HG03066 (cell line): ENCODE data around the gene AQP9.
"Not testable (repeated sequence)": the region's sequence is repeated elsewhere in the genome, so short reads cannot be mapped to it uniquely, and the experiment has no call there.

Source experiments
- ATAC-seq: cut with Tn5 transposase; IDR thresholded peaks from one replicate; pipeline ENCODE4 v1.9.1; 2021; ENCODE audit warnings: low read depth; ENCODE audit not compliant: unreplicated experiment

Gene AQP9

DNA sequence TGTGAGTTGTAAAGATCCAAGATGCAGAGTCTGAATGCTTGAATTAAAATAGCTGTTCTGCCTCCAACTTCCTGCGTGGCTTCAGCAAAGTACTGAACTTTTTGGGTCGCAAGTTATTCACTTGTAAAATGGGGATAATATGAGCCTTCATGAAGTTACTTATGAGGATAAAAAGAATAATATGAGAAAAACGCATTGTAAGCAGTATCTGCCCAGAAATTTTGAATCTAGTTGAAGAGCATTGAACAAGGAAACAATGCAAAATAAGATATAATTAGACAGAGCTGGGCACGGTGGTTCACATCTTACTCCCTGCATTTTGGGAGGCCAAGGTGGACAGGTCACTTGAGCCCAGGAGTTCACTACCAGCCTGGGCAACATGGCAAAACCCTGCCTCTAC, 37.8 kb downstream of the AQP9 start:
- ATAC-seq, result no peak

DNA sequence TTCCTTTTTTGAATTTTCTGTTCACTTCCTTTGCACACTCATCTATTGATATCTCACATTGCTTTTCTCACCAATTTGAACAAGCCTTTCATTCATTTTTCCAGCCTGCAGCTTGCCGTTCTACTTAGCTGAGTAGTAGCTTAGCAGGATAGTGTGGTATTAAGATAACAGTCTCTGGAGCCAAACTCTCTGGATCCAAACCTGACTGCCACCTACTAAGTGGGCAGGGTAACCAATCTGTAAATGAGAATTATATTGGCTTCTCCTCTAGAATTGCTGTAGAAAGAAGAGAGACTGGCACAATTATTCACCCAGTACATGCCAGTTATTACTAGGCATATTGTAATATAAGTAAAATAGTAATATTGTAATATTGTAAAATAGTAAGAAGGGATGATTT, 40.5 kb downstream of the AQP9 start:
- ATAC-seq, result no peak

DNA sequence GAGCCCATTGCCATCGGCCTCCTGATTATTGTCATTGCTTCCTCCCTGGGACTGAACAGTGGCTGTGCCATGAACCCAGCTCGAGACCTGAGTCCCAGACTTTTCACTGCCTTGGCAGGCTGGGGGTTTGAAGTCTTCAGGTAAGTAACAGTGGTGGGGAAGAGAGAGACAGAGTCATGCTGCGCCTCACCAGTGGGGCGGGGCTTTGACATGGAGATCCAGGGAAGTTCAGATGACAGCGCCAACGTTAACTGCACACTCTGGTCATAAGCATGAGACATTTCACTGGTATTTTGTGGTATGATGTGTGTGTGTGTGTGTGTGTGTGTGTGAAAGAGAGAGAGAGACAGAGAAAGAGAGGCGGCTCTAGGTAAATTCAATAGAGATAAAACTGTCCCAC, 41.0 kb downstream of the AQP9 start:
- ATAC-seq, result no peak

- ATAC-seq, result no peak
Measured at GRCh38 chr15:58179741-58180381, 41.7 kb downstream of the AQP9 start.

DNA sequence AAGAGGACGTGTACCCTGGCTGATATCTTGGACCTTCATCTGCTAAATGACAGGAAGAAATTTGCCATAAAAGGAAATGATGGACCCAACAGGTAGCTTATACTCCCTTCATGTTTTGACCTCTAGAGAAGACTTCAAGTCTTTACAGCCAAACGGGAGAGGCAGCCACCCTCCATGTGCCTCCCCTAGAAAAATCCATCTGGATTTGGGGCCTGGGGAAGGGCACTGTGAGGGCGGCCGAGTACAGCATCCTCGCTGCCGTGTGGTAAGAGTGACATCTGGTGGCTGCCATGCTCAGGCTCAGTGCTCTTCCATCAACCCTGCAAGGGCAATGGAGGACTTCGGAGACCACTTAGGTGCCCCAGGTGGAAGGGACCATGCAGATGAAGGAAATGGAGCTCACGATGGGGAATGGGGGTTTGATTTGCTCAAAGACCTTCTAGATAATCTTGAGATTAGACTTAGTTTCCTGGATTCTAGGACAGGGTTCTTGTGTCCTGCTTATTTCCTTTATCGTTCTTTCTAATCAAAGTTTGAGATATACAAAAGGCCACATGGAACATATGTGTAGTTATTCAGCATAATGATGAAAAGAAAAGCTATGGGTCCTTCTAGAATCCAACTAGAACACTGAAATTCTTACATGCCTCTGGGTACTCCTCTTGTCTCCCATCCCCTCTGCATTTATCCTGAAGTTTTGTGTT, 44.4 kb downstream of the AQP9 start:
- no peak for ATAC-seq

GRCh38 chr15:58185439-58185838, 47.3 kb downstream of the AQP9 start:
- no peak for ATAC-seq

- ATAC-seq, result no peak
Measured at GRCh38 chr15:58189148-58189811, 51.1 kb downstream of the AQP9 start.

DNA sequence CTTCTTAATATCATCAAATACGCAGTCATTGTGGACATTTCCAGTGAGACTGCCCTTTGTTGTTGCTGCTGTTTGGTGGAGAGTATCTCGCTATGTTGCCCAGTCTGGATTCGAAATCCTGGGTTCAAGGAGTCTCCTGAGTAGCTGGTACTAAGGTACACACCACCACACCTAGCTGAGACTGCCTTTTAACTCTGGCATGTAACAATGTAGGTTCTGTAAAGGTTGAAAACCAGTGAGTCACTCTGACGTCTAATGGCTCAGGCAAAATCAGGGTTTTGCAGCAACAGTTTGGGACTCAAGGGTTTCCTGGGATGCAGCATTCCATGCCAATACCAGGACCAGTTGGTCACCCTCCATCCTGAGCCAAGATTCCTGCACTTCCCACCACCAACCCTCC, 52.2 kb downstream of the AQP9 start:
- no peak for ATAC-seq

GRCh38 chr15:58193636-58194035, 55.5 kb downstream of the AQP9 start:
- ATAC-seq, result not testable (repeated sequence)

GRCh38 chr15:58200739-58201138, 62.6 kb downstream of the AQP9 start:
- ATAC-seq, result no peak

GRCh38 chr15:58201516-58201915, 63.3 kb downstream of the AQP9 start:
- ATAC-seq, result no peak

DNA sequence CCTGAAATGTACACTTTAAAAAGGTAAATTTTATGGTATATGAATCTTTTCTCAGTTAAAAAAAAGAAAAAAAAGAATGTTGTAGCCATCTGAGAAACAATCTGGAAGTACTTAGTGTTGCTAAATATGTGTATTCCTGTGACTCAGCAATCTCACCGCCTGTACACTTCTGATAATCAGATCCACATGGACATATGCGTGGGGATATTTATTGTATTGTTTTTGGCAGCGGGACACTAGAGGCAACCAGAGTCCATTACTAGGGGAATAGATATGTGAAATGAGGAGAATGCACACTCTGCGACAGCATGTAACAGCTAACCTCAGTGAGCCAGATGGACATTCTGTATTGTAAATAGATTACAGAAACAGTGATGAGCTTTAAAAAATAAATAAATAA, 65.4 kb downstream of the AQP9 start:
- no peak for ATAC-seq

- no peak for ATAC-seq
Measured at GRCh38 chr15:58206151-58206550, 68.0 kb downstream of the AQP9 start.

DNA sequence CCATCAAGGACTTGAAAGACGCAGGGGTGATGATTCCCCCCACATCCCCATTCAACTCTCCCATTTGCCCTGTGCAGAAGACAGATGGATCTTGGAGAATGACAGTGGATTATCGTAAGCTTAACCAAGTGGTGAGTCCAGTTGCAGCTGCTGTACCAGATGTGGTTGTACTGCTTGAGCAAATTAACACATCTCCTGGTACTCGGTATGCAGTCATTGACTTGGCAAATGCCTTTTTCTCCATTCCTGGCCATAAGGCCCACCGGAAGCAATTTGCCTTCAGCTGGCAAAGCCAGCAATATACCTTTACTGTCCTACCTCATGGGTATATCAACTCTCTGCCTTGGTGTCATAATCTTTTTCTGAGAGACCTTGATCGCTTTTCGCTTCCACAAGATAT, 70.0 kb downstream of the AQP9 start:
- not testable (repeated sequence) for ATAC-seq

DNA sequence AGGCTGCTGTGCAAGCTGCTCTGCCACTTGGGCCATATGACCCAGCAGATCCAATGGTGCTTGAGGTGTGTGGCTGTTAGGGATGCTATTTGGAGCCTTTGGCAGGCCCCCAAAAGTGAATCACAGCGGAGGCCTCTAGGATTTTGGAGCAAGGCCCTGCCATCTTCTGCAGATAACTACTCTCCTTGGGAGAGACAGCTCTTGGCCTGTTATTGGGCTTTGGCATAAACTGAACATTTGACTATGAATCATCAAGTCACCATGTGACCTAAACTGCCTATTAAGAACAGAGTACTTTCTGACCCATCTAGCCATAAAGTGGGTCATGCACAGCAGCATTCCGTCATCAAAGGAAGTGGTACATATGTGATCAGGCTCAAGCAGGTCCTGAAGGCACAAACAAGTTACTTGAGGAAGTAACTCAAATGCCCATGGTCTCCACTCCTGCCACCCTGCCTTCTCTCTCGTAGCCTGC, 70.9 kb downstream of the AQP9 start:
- not testable (repeated sequence) for ATAC-seq

- ATAC-seq, result not testable (repeated sequence)
Measured at GRCh38 chr15:58210031-58210430, 71.8 kb downstream of the AQP9 start.

DNA sequence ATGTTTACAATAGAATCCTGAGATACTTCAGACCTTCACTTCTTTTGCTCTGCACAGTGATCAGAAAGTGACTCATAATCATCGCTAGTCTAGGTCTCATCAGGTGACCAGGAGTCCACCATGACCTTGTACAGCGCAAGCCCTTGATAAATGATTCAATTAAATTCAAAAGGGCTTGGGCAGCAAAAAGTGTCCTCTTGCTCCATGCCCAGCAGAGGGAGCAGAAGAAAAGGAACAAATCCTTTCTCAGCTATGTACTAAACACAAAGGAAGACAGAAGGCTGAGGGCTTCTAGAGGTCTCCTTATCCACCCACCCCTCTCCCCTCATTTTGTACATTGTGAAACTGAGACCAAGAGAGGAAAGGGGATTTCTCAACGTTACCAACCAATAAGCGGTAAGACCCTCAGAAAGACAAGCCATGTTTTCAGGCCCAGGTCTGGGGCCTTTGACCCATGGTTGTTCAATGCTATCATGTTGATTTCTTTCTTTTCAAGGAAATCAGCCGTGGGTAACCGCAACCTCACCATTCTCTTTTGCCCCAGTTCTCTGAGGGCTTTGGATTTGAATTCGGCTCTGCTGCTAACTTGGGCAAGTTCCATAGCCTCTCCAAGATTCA, 74.8 kb downstream of the AQP9 start:
- no peak for ATAC-seq

DNA sequence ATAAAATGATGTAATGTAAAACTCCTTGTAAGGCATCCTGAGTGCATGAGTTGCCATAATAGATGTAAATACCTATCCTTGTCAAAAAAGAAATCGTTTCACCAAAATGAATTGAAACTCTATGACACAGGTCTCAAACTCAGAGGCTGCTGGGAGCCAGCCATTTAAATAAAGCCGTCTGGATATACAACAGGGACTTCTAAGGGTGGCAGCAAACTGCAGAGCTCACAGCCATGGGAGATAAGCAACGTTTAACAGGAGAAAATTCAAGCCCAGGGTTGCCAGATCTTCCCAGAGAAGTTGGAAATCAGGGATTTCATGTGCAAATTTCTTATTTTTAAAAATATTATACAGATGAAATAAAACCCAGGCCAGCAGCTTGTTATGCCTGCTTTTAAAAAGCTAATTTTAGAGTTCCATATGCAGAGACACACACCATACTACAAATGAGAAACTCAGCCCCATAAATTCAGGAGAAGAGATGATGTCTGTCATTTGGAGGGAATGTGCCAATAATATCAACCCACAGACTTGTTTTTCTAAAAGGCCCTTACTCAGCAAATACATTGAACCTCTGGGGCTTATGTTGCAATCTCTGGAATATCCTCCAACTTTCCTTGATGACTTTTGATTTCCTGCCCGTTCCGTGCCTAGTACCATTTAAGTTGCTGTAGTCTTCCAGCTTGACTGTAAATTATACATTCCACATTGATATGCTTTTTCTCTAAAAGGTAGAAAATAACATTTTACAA, 75.6 kb downstream of the AQP9 start:
- no peak for ATAC-seq

GRCh38 chr15:58214591-58215340, 76.6 kb downstream of the AQP9 start:
- no peak for ATAC-seq

GRCh38 chr15:58217460-58217859, 79.3 kb downstream of the AQP9 start:
- no peak for ATAC-seq
